NB4 (cell line): Measurements from ENCODE around the gene TUT4.

Experiments used
- MYC ChIP-seq: IDR thresholded peaks from 2 replicates; pipeline ENCODE4 v1.6.1; 2011; ENCODE audit warnings: low read depth, low read length
- POLR2A ChIP-seq: IDR thresholded peaks from 2 replicates; pipeline ENCODE4 v1.6.1; 2011; ENCODE audit warnings: mild to moderate bottlenecking; ENCODE audit not compliant: insufficient read length; ENCODE audit errors: extremely low read depth
- TF ChIP-seq, protein P1 (sequence below): IDR thresholded peaks from one replicate; pipeline ENCODE4 v1.5.1; 2012; ENCODE audit warnings: low read depth, low read length
- TF ChIP-seq, protein P2 (sequence below): IDR thresholded peaks from 2 replicates; pipeline ENCODE4 v1.6.1; 2011; ENCODE audit warnings: low read depth, low read length

GRCh38 chr1:52474807-52475206, 78.1 kb downstream of the TUT4 start:
- TF ChIP-seq, protein P1, sequence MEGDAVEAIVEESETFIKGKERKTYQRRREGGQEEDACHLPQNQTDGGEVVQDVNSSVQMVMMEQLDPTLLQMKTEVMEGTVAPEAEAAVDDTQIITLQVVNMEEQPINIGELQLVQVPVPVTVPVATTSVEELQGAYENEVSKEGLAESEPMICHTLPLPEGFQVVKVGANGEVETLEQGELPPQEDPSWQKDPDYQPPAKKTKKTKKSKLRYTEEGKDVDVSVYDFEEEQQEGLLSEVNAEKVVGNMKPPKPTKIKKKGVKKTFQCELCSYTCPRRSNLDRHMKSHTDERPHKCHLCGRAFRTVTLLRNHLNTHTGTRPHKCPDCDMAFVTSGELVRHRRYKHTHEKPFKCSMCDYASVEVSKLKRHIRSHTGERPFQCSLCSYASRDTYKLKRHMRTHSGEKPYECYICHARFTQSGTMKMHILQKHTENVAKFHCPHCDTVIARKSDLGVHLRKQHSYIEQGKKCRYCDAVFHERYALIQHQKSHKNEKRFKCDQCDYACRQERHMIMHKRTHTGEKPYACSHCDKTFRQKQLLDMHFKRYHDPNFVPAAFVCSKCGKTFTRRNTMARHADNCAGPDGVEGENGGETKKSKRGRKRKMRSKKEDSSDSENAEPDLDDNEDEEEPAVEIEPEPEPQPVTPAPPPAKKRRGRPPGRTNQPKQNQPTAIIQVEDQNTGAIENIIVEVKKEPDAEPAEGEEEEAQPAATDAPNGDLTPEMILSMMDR: no peak
- TF ChIP-seq, protein P2, sequence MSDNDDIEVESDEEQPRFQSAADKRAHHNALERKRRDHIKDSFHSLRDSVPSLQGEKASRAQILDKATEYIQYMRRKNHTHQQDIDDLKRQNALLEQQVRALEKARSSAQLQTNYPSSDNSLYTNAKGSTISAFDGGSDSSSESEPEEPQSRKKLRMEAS: no peak
- TF ChIP-seq POLR2A: no peak
- TF ChIP-seq MYC: no peak
